MM.1S (cell line): ENCODE measurements around the gene NINL.

Source experiments
- CTCF ChIP-seq: fragments of 300-600 bp; sonication (generic); IDR thresholded peaks from 2 replicates; pipeline ENCODE4 v1.5.1; 2016; ENCODE audit warnings: antibody characterized with exemption, low read length, mixed read lengths
- EZH2 ChIP-seq: fragments of 300-600 bp; sonication (generic); optimal IDR thresholded peaks from 2 replicates; pipeline ENCODE3; 2017; ENCODE audit warnings: low read depth, mild to moderate bottlenecking, antibody characterized with exemption, low read length, mixed read lengths

DNA sequence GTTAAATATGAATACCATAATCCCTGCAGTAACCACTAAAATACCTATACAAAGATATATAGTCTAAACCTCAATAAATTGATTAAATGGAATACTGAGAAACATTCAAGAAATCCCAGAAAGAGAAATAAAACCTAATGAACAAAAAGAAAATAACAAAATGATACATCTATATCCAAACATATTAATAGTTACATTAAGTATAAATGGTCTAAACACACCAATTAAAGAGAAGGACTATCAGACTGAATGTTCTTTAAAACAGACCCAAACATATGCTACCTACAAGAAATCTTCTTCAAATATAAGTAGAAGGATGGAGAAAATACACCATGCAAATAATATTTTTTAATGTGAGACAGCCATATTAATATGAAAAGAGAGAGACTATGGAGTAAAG lies 22.0 kb downstream of the NINL start:
- TF ChIP-seq CTCF = no peak
- no peak for TF ChIP-seq EZH2
